ENCODE measurements around the gene SLC27A5. TPM values are rescaled to one million over a fixed set of nuclear protein-coding genes. Genes with fewer than 3 reads are reported as not detected.

The SLC27A5 gene
- total RNA-seq, 2 donors from 2014 or later = 10.2 to 21.4 TPM

Other genes with a start within 250 kb of the SLC27A5 start
- 1 to 10 TPM; 4.5 to 5.6 TPM for gene ZNF8, start 233.0 kb downstream of the SLC27A5 start, total RNA-seq
- gene ERVK3-1, start 206.6 kb downstream of the SLC27A5 start, total RNA-seq = 10 to 100 TPM; 30.3 to 37.8 TPM
- 1 to 10 TPM; 3.1 to 4.3 TPM for gene ZSCAN22, start 185.0 kb downstream of the SLC27A5 start, total RNA-seq
- gene A1BG, start 158.5 kb downstream of the SLC27A5 start, total RNA-seq = 10 to 100 TPM; 12.9 to 14.9 TPM
- gene ZNF497, start 149.2 kb downstream of the SLC27A5 start, total RNA-seq = 1 to 10 TPM in 1 of 2 donors, under 1 TPM in 1; 0.23 to 2.6 TPM
- 1 to 10 TPM in 1 of 2 donors, under 1 TPM in 1; 0.48 to 2.1 TPM for gene ZNF837, start 131.0 kb downstream of the SLC27A5 start, total RNA-seq
- 1,000 to 10,000 TPM; 1,454 to 1,511 TPM for gene RPS5, start 124.7 kb downstream of the SLC27A5 start, total RNA-seq
- gene RNF225, start 116.3 kb downstream of the SLC27A5 start, total RNA-seq = under 1 TPM; 0.48 to 0.60 TPM
- 10 to 100 TPM; 10.4 to 13.9 TPM for gene ZNF584, start 103.3 kb downstream of the SLC27A5 start, total RNA-seq
- gene ZNF132, start 71.8 kb downstream of the SLC27A5 start, total RNA-seq = 1 to 10 TPM; 3.1 to 3.4 TPM
- gene ZNF324B, start 60.4 kb downstream of the SLC27A5 start, total RNA-seq = 1 to 10 TPM; 5.7 to 7.9 TPM
- gene ZNF324, start 44.9 kb downstream of the SLC27A5 start, total RNA-seq = 1 to 10 TPM; 6.4 to 7.7 TPM
- 1 to 10 TPM; 4.8 to 5.0 TPM for gene ZNF446, start 35.6 kb downstream of the SLC27A5 start, total RNA-seq
- 10 to 100 TPM in 1 of 2 donors, 1 to 10 TPM in 1; 7.9 to 12.2 TPM for gene ZBTB45, start 7.8 kb upstream of the SLC27A5 start, total RNA-seq
- gene TRIM28, start 32.1 kb upstream of the SLC27A5 start, total RNA-seq = 100 to 1,000 TPM; 446 to 497 TPM
- 100 to 1,000 TPM; 112 to 114 TPM for gene CHMP2A, start 43.1 kb upstream of the SLC27A5 start, total RNA-seq
- gene UBE2M, start 46.6 kb upstream of the SLC27A5 start, total RNA-seq = 100 to 1,000 TPM; 121 to 123 TPM
- 10 to 100 TPM; 22.1 to 26.8 TPM for gene MZF1, start 61.3 kb upstream of the SLC27A5 start, total RNA-seq